Trophoblast cell (in vitro differentiated cells and primary cell): ENCODE results near the gene RSPO3.
A peak's percentile ranks its signal among the peaks of the same experiment; 100 is the strongest.

Experiments used
- DNase-seq, 2 donors: peaks; one replicate each; pipeline ENCODE4 v3.0.0-alpha.2; 2016
- H2AFZ ChIP-seq: 2 replicates; pipeline ENCODE4 v1.6.1; 2013; ENCODE audit warnings: low read length, moderate library complexity, mild to moderate bottlenecking; ENCODE audit not compliant: insufficient read depth, poor library complexity
- H2AK5ac ChIP-seq: 2 replicates; pipeline ENCODE4 v1.6.1; 2013; ENCODE audit warnings: mild to moderate bottlenecking, low read length
- H2BK120ac ChIP-seq: 2 replicates; pipeline ENCODE4 v1.6.1; 2013; ENCODE audit warnings: low read length, mild to moderate bottlenecking, moderate library complexity; ENCODE audit not compliant: insufficient read depth, poor library complexity
- H2BK12ac ChIP-seq: 2 replicates; pipeline ENCODE4 v1.6.1; 2013; ENCODE audit warnings: mild to moderate bottlenecking, low read length, moderate library complexity
- H2BK5ac ChIP-seq: 2 replicates; pipeline ENCODE4 v1.6.1; 2013; ENCODE audit warnings: low read length, low read depth, moderate library complexity, mild to moderate bottlenecking; ENCODE audit not compliant: poor library complexity
- H3K14ac ChIP-seq: 2 replicates; pipeline ENCODE4 v1.6.1; 2013; ENCODE audit warnings: mild to moderate bottlenecking, low read length
- H3K18ac ChIP-seq: 2 replicates; pipeline ENCODE4 v1.6.1; 2013; ENCODE audit warnings: mild to moderate bottlenecking, low read length
- H3K23ac ChIP-seq: 2 replicates; pipeline ENCODE4 v1.6.1; 2013; ENCODE audit warnings: low read length
- H3K27ac ChIP-seq: 2 replicates; pipeline ENCODE4 v1.5.1; 2013; ENCODE audit warnings: low read depth, mild to moderate bottlenecking, inconsistent platforms, low read length, moderate library complexity
- H3K27me3 ChIP-seq: 2 replicates; pipeline ENCODE4 v1.6.1; 2013; ENCODE audit warnings: inconsistent platforms, mild to moderate bottlenecking, low read length, moderate library complexity; ENCODE audit not compliant: insufficient read depth
- H3K36me3 ChIP-seq, 2 experiments: 1 replicate in 1 of 2; 2 replicates in 1 of 2; pipeline ENCODE4 v1.6.1; 2013; ENCODE audit warnings: low read length in 2 of 2, mild to moderate bottlenecking in 2 of 2, moderate library complexity in 1 of 2; ENCODE audit not compliant: insufficient read depth in 2 of 2, control insufficient read depth in 1 of 2
- H3K4ac ChIP-seq: 2 replicates; pipeline ENCODE4 v1.6.1; 2013; ENCODE audit warnings: low read depth, mild to moderate bottlenecking, low read length, moderate library complexity
- H3K4me1 ChIP-seq, 2 experiments: 1 replicate in 1 of 2; 2 replicates in 1 of 2; pipeline ENCODE4 v1.6.1; 2013; ENCODE audit warnings: low read length in 2 of 2, mild to moderate bottlenecking in 2 of 2, moderate library complexity in 1 of 2; ENCODE audit not compliant: insufficient read depth in 2 of 2, control insufficient read depth in 1 of 2
- H3K4me2 ChIP-seq: 2 replicates; pipeline ENCODE4 v1.6.1; 2013; ENCODE audit warnings: inconsistent platforms, mild to moderate bottlenecking, low read length, moderate library complexity
- H3K4me3 ChIP-seq: 2 replicates; pipeline ENCODE4 v1.5.1; 2013; ENCODE audit warnings: mild to moderate bottlenecking, low read depth, low read length, inconsistent platforms
- H3K79me1 ChIP-seq: one replicate; pipeline ENCODE4 v1.6.1; 2013; ENCODE audit warnings: low read length
- H3K79me2 ChIP-seq: 2 replicates; pipeline ENCODE4 v1.6.1; 2013; ENCODE audit warnings: low read length, mild to moderate bottlenecking; ENCODE audit not compliant: control insufficient read depth, insufficient read depth, poor library complexity
- H3K9ac ChIP-seq: 2 replicates; pipeline ENCODE4 v1.6.1; 2013; ENCODE audit warnings: mild to moderate bottlenecking, low read length
- H3K9me3 ChIP-seq: 2 replicates; pipeline ENCODE4 v1.6.1; 2013; ENCODE audit warnings: low read depth, mild to moderate bottlenecking, control low read depth, inconsistent platforms, low read length; ENCODE audit not compliant: insufficient read depth
- H4K12ac ChIP-seq: 2 replicates; pipeline ENCODE4 v1.6.1; 2013; ENCODE audit warnings: low read depth, mild to moderate bottlenecking, low read length, moderate library complexity
- H4K8ac ChIP-seq: 2 replicates; pipeline ENCODE4 v1.6.1; 2013; ENCODE audit warnings: low read depth, mild to moderate bottlenecking, low read length, moderate library complexity
- H4K91ac ChIP-seq: one replicate; pipeline ENCODE4 v1.6.1; 2013; ENCODE audit warnings: low read depth, mild to moderate bottlenecking, low read length, moderate library complexity
- WGBS: extraction: QIAGEN DNeasy Blood & Tissue Kit; methylation state at CpG from one replicate; pipeline ENCODE4 v1.1.7; 2013; ENCODE audit warnings: missing lambda C conversion rate; ENCODE audit not compliant: insufficient read length, insufficient coverage; ENCODE audit errors: extremely low coverage; 5-methylcytosine and 5-hydroxymethylcytosine counted together

The RSPO3 gene

DNA sequence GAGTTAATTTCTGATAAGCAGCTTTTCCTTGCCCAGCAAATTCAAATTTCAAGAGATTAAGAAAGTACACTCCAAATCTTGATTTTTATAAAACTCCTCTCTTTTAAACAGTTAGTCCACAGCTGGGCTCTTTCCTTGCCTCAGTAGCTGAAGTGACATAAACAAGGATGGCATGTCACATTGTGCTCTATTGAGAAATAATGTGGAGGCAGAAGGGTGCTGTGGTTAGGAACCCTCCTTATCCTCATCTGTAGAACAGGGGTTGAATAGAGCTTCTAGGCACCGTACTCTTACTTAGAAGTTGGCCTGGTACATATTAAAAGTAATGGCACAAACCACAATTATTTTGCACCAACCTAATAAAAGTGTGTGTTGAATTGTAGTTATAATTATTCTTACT lies 70.3 kb downstream of the RSPO3 start:
- no peak overlapping the region for H4K12ac ChIP-seq
- no peak overlapping the region for H4K91ac ChIP-seq
- no peak overlapping the region for H4K8ac ChIP-seq
- no CpG with 5 or more reads among the region's 1 CpG for WGBS
- H3K27me3 ChIP-seq = no peaks in the 10 kb centered on the region
- no peak overlapping the region for H2BK12ac ChIP-seq
- no peak overlapping the region for H3K4me2 ChIP-seq
- H2AK5ac ChIP-seq = no peak overlapping the region
- no peak for DNase-seq
- H3K23ac ChIP-seq = no peak overlapping the region
- no peak overlapping the region for H3K4me3 ChIP-seq
- no peak overlapping the region for H3K4ac ChIP-seq
- H3K27ac ChIP-seq = no peak overlapping the region
- H3K9me3 ChIP-seq = no peaks in the 10 kb centered on the region
- H3K9ac ChIP-seq = no peak overlapping the region
- H3K18ac ChIP-seq = no peak overlapping the region
- no peaks in the 10 kb centered on the region for H3K79me2 ChIP-seq
- H2BK120ac ChIP-seq = no peak overlapping the region
- H3K79me1 ChIP-seq = no peaks in the 10 kb centered on the region
- H3K14ac ChIP-seq = no peak overlapping the region
- no peak overlapping the region for H2BK5ac ChIP-seq
- no peak overlapping the region for H2AFZ ChIP-seq
- no peaks in the 10 kb centered on the region for H3K36me3 ChIP-seq
- no peaks in the 10 kb centered on the region for H3K4me1 ChIP-seq

DNA sequence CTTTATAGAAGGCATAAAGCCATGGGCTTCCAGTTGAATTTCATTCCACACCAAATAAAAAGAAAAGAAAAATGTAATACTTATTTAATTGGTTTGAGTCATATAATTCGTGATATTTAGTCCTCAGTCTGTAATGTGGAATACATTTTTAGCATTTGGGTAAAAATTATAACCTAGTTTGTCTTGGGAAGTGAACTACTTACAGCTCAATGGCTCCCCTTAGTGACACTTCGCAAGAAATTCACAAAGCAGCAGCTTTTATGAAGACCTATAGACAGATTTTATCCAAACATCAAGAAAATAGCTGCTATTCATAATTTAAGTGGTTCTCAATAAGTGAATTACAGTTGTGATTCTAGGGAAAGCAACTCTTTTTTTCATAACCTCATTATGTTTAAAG lies 72.1 kb downstream of the RSPO3 start:
- Histone ChIP-seq H2AFZ (no peak overlapping the region), H3K18ac (no peak overlapping the region)

DNA sequence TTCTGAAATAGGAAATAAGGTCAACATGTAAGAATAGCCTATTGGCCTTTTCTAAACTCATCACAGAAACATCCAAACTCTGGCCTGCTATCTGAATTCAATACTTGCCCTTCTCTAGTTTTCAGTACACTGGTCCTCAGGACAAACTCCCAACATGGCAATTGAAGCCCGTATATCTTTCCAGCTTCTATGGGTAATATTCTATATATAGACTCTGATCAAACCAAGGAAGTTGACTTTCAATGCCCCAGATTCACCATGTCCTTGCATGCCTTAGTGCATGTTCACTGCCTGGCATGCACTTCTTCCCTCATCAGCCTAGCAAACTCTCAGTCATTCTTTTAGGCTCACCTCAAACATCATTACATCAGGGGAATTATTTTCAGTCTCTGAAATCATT lies 73.2 kb downstream of the RSPO3 start:
- H3K36me3 ChIP-seq = no peaks in the 10 kb centered on the region
- no peak overlapping the region for H4K91ac ChIP-seq
- no peaks in the 10 kb centered on the region for H3K79me2 ChIP-seq
- H2BK5ac ChIP-seq = no peak overlapping the region
- no peak overlapping the region for H4K12ac ChIP-seq
- H3K27ac ChIP-seq = no peak overlapping the region
- no peaks in the 10 kb centered on the region for H3K27me3 ChIP-seq
- no peak for DNase-seq
- no peak overlapping the region for H2BK12ac ChIP-seq
- no CpG with 5 or more reads among the region's 1 CpG for WGBS
- H3K14ac ChIP-seq = no peak overlapping the region
- H3K9ac ChIP-seq = no peak overlapping the region
- H3K4ac ChIP-seq = no peak overlapping the region
- H2AK5ac ChIP-seq = no peak overlapping the region
- H3K23ac ChIP-seq = no peak overlapping the region
- H3K4me1 ChIP-seq = no peaks in the 10 kb centered on the region
- no peak overlapping the region for H3K4me2 ChIP-seq
- no peak overlapping the region for H2AFZ ChIP-seq
- no peaks in the 10 kb centered on the region for H3K9me3 ChIP-seq
- no peak overlapping the region for H3K18ac ChIP-seq
- H2BK120ac ChIP-seq = no peak overlapping the region
- H3K4me3 ChIP-seq = no peak overlapping the region
- H3K79me1 ChIP-seq = no peaks in the 10 kb centered on the region
- no peak overlapping the region for H4K8ac ChIP-seq

More for the DNA sequence above, 72.1 kb downstream of the RSPO3 start:
- H3K4me3 ChIP-seq = no peak overlapping the region
- H2BK5ac ChIP-seq = no peak overlapping the region
- no peak overlapping the region for H3K4me2 ChIP-seq
- no peaks in the 10 kb centered on the region for H3K9me3 ChIP-seq
- no peak overlapping the region for H4K91ac ChIP-seq
- no peaks in the 10 kb centered on the region for H3K4me1 ChIP-seq
- no peak overlapping the region for H3K23ac ChIP-seq
- H2BK120ac ChIP-seq = no peak overlapping the region
- H2BK12ac ChIP-seq = no peak overlapping the region
- H3K9ac ChIP-seq = no peak overlapping the region
- no peak overlapping the region for H3K4ac ChIP-seq
- no peak overlapping the region for H3K27ac ChIP-seq
- no peak overlapping the region for H2AK5ac ChIP-seq
- H3K14ac ChIP-seq = no peak overlapping the region
- H4K8ac ChIP-seq = no peak overlapping the region
- peak in 1 of 2 donors; percentile 27 for DNase-seq
- H3K27me3 ChIP-seq = no peaks in the 10 kb centered on the region
- H3K36me3 ChIP-seq = no peaks in the 10 kb centered on the region
- H4K12ac ChIP-seq = no peak overlapping the region
- no peaks in the 10 kb centered on the region for H3K79me2 ChIP-seq
- no peaks in the 10 kb centered on the region for H3K79me1 ChIP-seq
- no CpG with 5 or more reads among the region's 2 CpGs for WGBS

DNA sequence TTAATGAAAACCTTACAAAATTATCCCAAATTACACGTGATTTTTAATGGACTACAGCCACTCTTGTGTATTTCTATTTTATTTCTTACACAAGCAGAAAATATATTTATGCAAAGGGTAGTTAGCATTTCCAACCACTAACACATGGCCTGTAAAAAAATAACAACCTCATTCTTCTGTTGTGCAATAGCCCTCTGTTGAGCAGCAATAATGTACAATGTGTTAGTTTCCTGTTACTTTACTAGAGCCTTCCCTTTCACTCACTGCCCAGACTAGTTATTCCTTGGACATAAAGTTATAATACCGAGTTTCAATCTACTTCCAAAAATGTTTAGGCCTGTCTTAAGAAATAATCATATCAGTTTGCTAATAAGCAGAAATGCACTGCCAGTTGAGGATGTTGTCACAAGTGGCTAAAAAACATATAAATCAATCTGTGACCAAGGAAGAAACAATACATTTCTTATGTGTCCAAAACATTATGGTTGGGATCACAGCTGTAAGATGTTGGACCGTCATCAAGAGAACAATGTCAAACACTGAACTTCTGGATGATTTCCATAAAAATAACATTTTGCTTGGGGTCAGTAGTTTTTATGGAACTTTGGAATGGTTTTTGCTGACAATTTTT lies 74.6 kb downstream of the RSPO3 start:
- H3K27me3 ChIP-seq = no peaks in the 10 kb centered on the region
- no peak overlapping the region for H2BK5ac ChIP-seq
- no peak overlapping the region for H2BK12ac ChIP-seq
- no peaks in the 10 kb centered on the region for H3K9me3 ChIP-seq
- no peak overlapping the region for H3K9ac ChIP-seq
- no peaks in the 10 kb centered on the region for H3K36me3 ChIP-seq
- H3K27ac ChIP-seq = no peak overlapping the region
- H3K79me2 ChIP-seq = no peaks in the 10 kb centered on the region
- no peaks in the 10 kb centered on the region for H3K79me1 ChIP-seq
- no peak overlapping the region for H3K4me3 ChIP-seq
- H4K12ac ChIP-seq = no peak overlapping the region
- no peak overlapping the region for H4K91ac ChIP-seq
- H2AK5ac ChIP-seq = no peak overlapping the region
- no peaks in the 10 kb centered on the region for H3K4me1 ChIP-seq
- no peak overlapping the region for H3K4me2 ChIP-seq
- no peak overlapping the region for H3K4ac ChIP-seq
- no peak overlapping the region for H2AFZ ChIP-seq
- no peak for DNase-seq
- H4K8ac ChIP-seq = no peak overlapping the region
- no peak overlapping the region for H2BK120ac ChIP-seq
- no peak overlapping the region for H3K14ac ChIP-seq
- H3K18ac ChIP-seq = no peak overlapping the region
- no CpG with 5 or more reads among the region's 3 CpGs for WGBS
- no peak overlapping the region for H3K23ac ChIP-seq
